CD4-positive, alpha-beta T cell treated with Interleukin-12 subunit alpha and Interleukin-12 subunit beta, for 1 hour (primary cell): Measurements from ENCODE around the gene RELN.
"Not testable (repeated sequence)": the region's sequence is repeated elsewhere in the genome, so short reads cannot be mapped to it uniquely, and the experiment has no call there.

Experiments used
- DNase-seq: peaks from one replicate; pipeline ENCODE4 v3.0.0-alpha.2; 2020

RELN gene

GRCh38 chr7:103940382-103941268 is 48.8 kb downstream of the RELN start:
- no peak for DNase-seq

- DNase-seq, result no peak
These were observed 51.8 kb downstream of the RELN start for GRCh38 chr7:103937680-103938079.

GRCh38 chr7:103936558-103936957 is 52.9 kb downstream of the RELN start:
- DNase-seq, result no peak

- DNase-seq, result no peak
These were observed 55.0 kb downstream of the RELN start for GRCh38 chr7:103934508-103934907.

- no peak for DNase-seq
These were observed 57.1 kb downstream of the RELN start for GRCh38 chr7:103932389-103932788.

- DNase-seq, result no peak
These were observed 59.6 kb downstream of the RELN start for GRCh38 chr7:103929901-103930311.

GRCh38 chr7:103928581-103928980 is 60.9 kb downstream of the RELN start:
- no peak for DNase-seq

GRCh38 chr7:103924184-103924583 is 65.3 kb downstream of the RELN start:
- DNase-seq, result no peak

- DNase-seq, result no peak
These were observed 67.1 kb downstream of the RELN start for GRCh38 chr7:103922407-103922806.

GRCh38 chr7:103921692-103922091 is 67.8 kb downstream of the RELN start:
- no peak for DNase-seq

GRCh38 chr7:103919272-103919868 is 70.1 kb downstream of the RELN start:
- DNase-seq, result no peak

- DNase-seq, result no peak
These were observed 70.7 kb downstream of the RELN start for GRCh38 chr7:103918631-103919271.

- DNase-seq, result no peak
These were observed 73.6 kb downstream of the RELN start for GRCh38 chr7:103915680-103916357.

- no peak for DNase-seq
These were observed 75.1 kb downstream of the RELN start for GRCh38 chr7:103914147-103914899.

GRCh38 chr7:103912891-103913605 is 76.4 kb downstream of the RELN start:
- no peak for DNase-seq

GRCh38 chr7:103911015-103911414 is 78.4 kb downstream of the RELN start:
- not testable (repeated sequence) for DNase-seq

GRCh38 chr7:103905997-103906396 is 83.5 kb downstream of the RELN start:
- DNase-seq, result no peak

- no peak for DNase-seq
These were observed 86.5 kb downstream of the RELN start for GRCh38 chr7:103902917-103903316.

GRCh38 chr7:103896826-103897225 is 92.6 kb downstream of the RELN start:
- not testable (repeated sequence) for DNase-seq

- no peak for DNase-seq
These were observed 94.5 kb downstream of the RELN start for GRCh38 chr7:103894656-103895596.

- DNase-seq, result no peak
These were observed 96.1 kb downstream of the RELN start for GRCh38 chr7:103893350-103893749.
